ENCODE measurements around the gene ZNF609.

DNA sequence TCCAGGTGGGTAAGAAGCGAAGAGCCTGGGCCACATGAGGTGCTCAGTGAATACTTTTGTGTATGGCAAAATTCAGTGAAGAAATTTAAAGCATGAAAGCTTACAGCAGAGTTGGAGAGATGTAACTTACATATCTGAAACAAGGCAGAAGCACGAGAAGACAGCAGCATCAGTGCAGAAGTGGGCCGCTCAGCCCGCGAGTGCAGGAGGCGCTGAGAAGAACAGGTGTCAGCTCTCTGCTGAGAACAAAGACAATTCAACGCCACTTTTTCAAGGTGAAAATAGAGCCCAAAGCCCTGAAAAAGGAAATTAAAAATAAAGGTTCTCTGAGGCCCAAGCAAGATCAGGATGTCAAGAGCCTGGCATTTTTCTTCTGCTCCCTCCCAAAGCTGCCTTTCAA lies 256.8 kb downstream of the ZNF609 start:
- TF ChIP-seq POLR2A (IDR thresholded peaks at IDR 0.05), result no peak
- TF ChIP-seq CTCF (IDR thresholded peaks at IDR 0.05), result no peak
- no peak for TF ChIP-seq POLR2AphosphoS5 (IDR thresholded peaks at IDR 0.05; ENCODE audit: insufficient read depth in 1 of 2, low read depth in 1 of 2)
